ENCODE data around the gene NRROS. TPM values are rescaled to one million over a fixed set of nuclear protein-coding genes. Genes with fewer than 3 reads are reported as not detected.
"Not testable (repeated sequence)": the region's sequence is repeated elsewhere in the genome, so short reads cannot be mapped to it uniquely, and the experiment has no call there.

The NRROS gene
- polyA plus RNA-seq, 2 donors: 0.77 to 0.92 TPM

GRCh38 chr3:196633555-196634151, 5.8 kb upstream of the NRROS start:
- no peaks in the 10 kb centered on the region for H3K27me3 ChIP-seq (ENCODE audit: control insufficient read depth in 1 of 2, insufficient read depth in 2 of 2, low read length in 2 of 2)
- no peak overlapping the region for H3K4me3 ChIP-seq (ENCODE audit: low read depth in 1 of 2, low read length in 2 of 2)
- H3K9me3 ChIP-seq (ENCODE audit: control insufficient read depth in 2 of 2, insufficient read depth in 1 of 2, low read depth in 1 of 2, low read length in 1 of 2): no peaks in the 10 kb centered on the region
- no peaks in the 10 kb centered on the region for H3K36me3 ChIP-seq (ENCODE audit: control insufficient read depth in 2 of 2, insufficient read depth in 2 of 2, low read length in 1 of 2)
- peak overlapping the region; percentile 11 to 50 for H3K27ac ChIP-seq (ENCODE audit: low read depth in 2 of 2, low read length in 1 of 2)
- H3K4me1 ChIP-seq (ENCODE audit: control insufficient read depth in 2 of 2, insufficient read depth in 2 of 2, low read length in 1 of 2): no peaks in the 10 kb centered on the region
- 91 to 93% methylated on average over 12 of the region's 12 CpGs for WGBS, 2 donors

GRCh38 chr3:196634224-196634623, 5.3 kb upstream of the NRROS start:
- H3K27me3 ChIP-seq (ENCODE audit: control insufficient read depth in 1 of 2, insufficient read depth in 2 of 2, low read length in 2 of 2): no peaks in the 10 kb centered on the region
- no peaks in the 10 kb centered on the region for H3K36me3 ChIP-seq (ENCODE audit: control insufficient read depth in 2 of 2, insufficient read depth in 2 of 2, low read length in 1 of 2)
- H3K4me1 ChIP-seq (ENCODE audit: control insufficient read depth in 2 of 2, insufficient read depth in 2 of 2, low read length in 1 of 2): no peaks in the 10 kb centered on the region
- no peak overlapping the region for H3K4me3 ChIP-seq (ENCODE audit: low read depth in 1 of 2, low read length in 2 of 2)
- WGBS, 2 donors: 81 to 86% methylated on average over 10 of the region's 10 CpGs
- H3K9me3 ChIP-seq (ENCODE audit: control insufficient read depth in 2 of 2, insufficient read depth in 1 of 2, low read depth in 1 of 2, low read length in 1 of 2): no peaks in the 10 kb centered on the region
- no peak overlapping the region for H3K27ac ChIP-seq (ENCODE audit: low read depth in 2 of 2, low read length in 1 of 2)

- 70 to 82% methylated on average over 3 to 7 of the region's 7 CpGs for WGBS, 2 donors
- H3K27ac ChIP-seq (ENCODE audit: low read depth in 2 of 2, low read length in 1 of 2): no peak overlapping the region
- no peaks in the 10 kb centered on the region for H3K27me3 ChIP-seq (ENCODE audit: control insufficient read depth in 1 of 2, insufficient read depth in 2 of 2, low read length in 2 of 2)
- peaks cover 2% of the 10 kb centered on the region in 2 donors for H3K4me1 ChIP-seq (ENCODE audit: control insufficient read depth in 2 of 2, insufficient read depth in 2 of 2, low read length in 1 of 2)
- no peak overlapping the region for H3K4me3 ChIP-seq (ENCODE audit: low read depth in 1 of 2, low read length in 2 of 2)
- H3K36me3 ChIP-seq (ENCODE audit: control insufficient read depth in 2 of 2, insufficient read depth in 2 of 2, low read length in 1 of 2): no peaks in the 10 kb centered on the region
- no peaks in the 10 kb centered on the region for H3K9me3 ChIP-seq (ENCODE audit: control insufficient read depth in 2 of 2, insufficient read depth in 1 of 2, low read depth in 1 of 2, low read length in 1 of 2)
Observed at GRCh38 chr3:196634829-196635228, 4.7 kb upstream of the NRROS start.

- 74 to 82% methylated on average over 20 of the region's 20 CpGs for WGBS, 2 donors
- no peak overlapping the region for H3K4me3 ChIP-seq (ENCODE audit: low read depth in 1 of 2, low read length in 2 of 2)
- H3K36me3 ChIP-seq (ENCODE audit: control insufficient read depth in 2 of 2, insufficient read depth in 2 of 2, low read length in 1 of 2): no peaks in the 10 kb centered on the region
- no peaks in the 10 kb centered on the region for H3K27me3 ChIP-seq (ENCODE audit: control insufficient read depth in 1 of 2, insufficient read depth in 2 of 2, low read length in 2 of 2)
- peaks cover 3 to 6% of the 10 kb centered on the region in 2 donors for H3K4me1 ChIP-seq (ENCODE audit: control insufficient read depth in 2 of 2, insufficient read depth in 2 of 2, low read length in 1 of 2)
- H3K27ac ChIP-seq (ENCODE audit: low read depth in 2 of 2, low read length in 1 of 2): no peak overlapping the region
- no peaks in the 10 kb centered on the region for H3K9me3 ChIP-seq (ENCODE audit: control insufficient read depth in 2 of 2, insufficient read depth in 1 of 2, low read depth in 1 of 2, low read length in 1 of 2)
Observed at GRCh38 chr3:196636369-196637349, 2.8 kb upstream of the NRROS start.

- 87 to 94% methylated on average over 3 to 4 of the region's 4 CpGs for WGBS, 2 donors
- not testable (repeated sequence) for H3K4me3 ChIP-seq (ENCODE audit: low read depth in 1 of 2, low read length in 2 of 2); H3K27ac ChIP-seq (ENCODE audit: low read depth in 2 of 2, low read length in 1 of 2); H3K36me3 ChIP-seq (ENCODE audit: control insufficient read depth in 2 of 2, insufficient read depth in 2 of 2, low read length in 1 of 2); H3K4me1 ChIP-seq (ENCODE audit: control insufficient read depth in 2 of 2, insufficient read depth in 2 of 2, low read length in 1 of 2); H3K9me3 ChIP-seq (ENCODE audit: control insufficient read depth in 2 of 2, insufficient read depth in 1 of 2, low read depth in 1 of 2, low read length in 1 of 2); H3K27me3 ChIP-seq (ENCODE audit: control insufficient read depth in 1 of 2, insufficient read depth in 2 of 2, low read length in 2 of 2)
Observed at GRCh38 chr3:196637941-196638340, 1.6 kb upstream of the NRROS start.

- no peaks in the 10 kb centered on the region for H3K9me3 ChIP-seq (ENCODE audit: control insufficient read depth in 2 of 2, insufficient read depth in 1 of 2, low read depth in 1 of 2, low read length in 1 of 2)
Observed at GRCh38 chr3:196638861-196639482, 522 bp upstream of the NRROS start.

GRCh38 chr3:196640297-196641018, 964 bp downstream of the NRROS start:
- H3K9me3 ChIP-seq (ENCODE audit: control insufficient read depth in 2 of 2, insufficient read depth in 1 of 2, low read depth in 1 of 2, low read length in 1 of 2): no peaks in the 10 kb centered on the region
- peak overlapping the region; percentile 40 to 60 for H3K4me3 ChIP-seq (ENCODE audit: low read depth in 1 of 2, low read length in 2 of 2)
- 56 to 65% methylated on average over 24 of the region's 24 CpGs for WGBS, 2 donors
- H3K4me1 ChIP-seq (ENCODE audit: control insufficient read depth in 2 of 2, insufficient read depth in 2 of 2, low read length in 1 of 2): peaks cover 3 to 6% of the 10 kb centered on the region in 2 donors
- H3K27ac ChIP-seq (ENCODE audit: low read depth in 2 of 2, low read length in 1 of 2): peak overlapping the region; percentile 17 to 21
- no peaks in the 10 kb centered on the region for H3K27me3 ChIP-seq (ENCODE audit: control insufficient read depth in 1 of 2, insufficient read depth in 2 of 2, low read length in 2 of 2)
- H3K36me3 ChIP-seq (ENCODE audit: control insufficient read depth in 2 of 2, insufficient read depth in 2 of 2, low read length in 1 of 2): no peaks in the 10 kb centered on the region

More at GRCh38 chr3:196638861-196639482, 522 bp upstream of the NRROS start:
- H3K36me3 ChIP-seq (ENCODE audit: control insufficient read depth in 2 of 2, insufficient read depth in 2 of 2, low read length in 1 of 2): no peaks in the 10 kb centered on the region
- 24 to 25% methylated on average over 19 of the region's 19 CpGs for WGBS, 2 donors
- peaks cover 3 to 6% of the 10 kb centered on the region in 2 donors for H3K4me1 ChIP-seq (ENCODE audit: control insufficient read depth in 2 of 2, insufficient read depth in 2 of 2, low read length in 1 of 2)
- H3K4me3 ChIP-seq (ENCODE audit: low read depth in 1 of 2, low read length in 2 of 2): peak overlapping the region; percentile 22 to 40
- peak overlapping the region; percentile 52 for H3K27ac ChIP-seq (ENCODE audit: low read depth in 2 of 2, low read length in 1 of 2)
- no peaks in the 10 kb centered on the region for H3K27me3 ChIP-seq (ENCODE audit: control insufficient read depth in 1 of 2, insufficient read depth in 2 of 2, low read length in 2 of 2)

- H3K27ac ChIP-seq (ENCODE audit: low read depth in 2 of 2, low read length in 1 of 2): no peak overlapping the region
- WGBS, 2 donors: 68 to 79% methylated on average over 9 of the region's 9 CpGs
Observed at GRCh38 chr3:196641333-196642054, 2.0 kb downstream of the NRROS start.

More at GRCh38 chr3:196641333-196642054, 2.0 kb downstream of the NRROS start:
- Histone ChIP-seq H3K36me3 (ENCODE audit: control insufficient read depth in 2 of 2, insufficient read depth in 2 of 2, low read length in 1 of 2) (no peaks in the 10 kb centered on the region), H3K4me3 (ENCODE audit: low read depth in 1 of 2, low read length in 2 of 2) (no peak overlapping the region), H3K4me1 (ENCODE audit: control insufficient read depth in 2 of 2, insufficient read depth in 2 of 2, low read length in 1 of 2) (peaks cover 3 to 6% of the 10 kb centered on the region in 2 donors), H3K27me3 (ENCODE audit: control insufficient read depth in 1 of 2, insufficient read depth in 2 of 2, low read length in 2 of 2) (no peaks in the 10 kb centered on the region), H3K9me3 (ENCODE audit: control insufficient read depth in 2 of 2, insufficient read depth in 1 of 2, low read depth in 1 of 2, low read length in 1 of 2) (no peaks in the 10 kb centered on the region)

Measured in esophagus (tissue), 2 donors.